KMS-11 (cell line): Measurements from ENCODE around the gene AP2A2.
"Not testable (repeated sequence)": the region's sequence is repeated elsewhere in the genome, so short reads cannot be mapped to it uniquely, and the experiment has no call there.

Experiments used
- H2AFZ ChIP-seq: fragments of 200-600 bp; sonication (generic); 2 replicates; pipeline ENCODE4 v1.6.1; 2016; ENCODE audit warnings: antibody characterized with exemption, mixed run types, low read depth
- H3K27ac ChIP-seq: fragments of 200-600 bp; sonication (generic); 2 replicates; pipeline ENCODE4 v1.6.1; 2016; ENCODE audit warnings: mild to moderate bottlenecking, mixed run types
- H3K27me3 ChIP-seq: fragments of 200-600 bp; sonication (generic); 2 replicates; pipeline ENCODE4 v1.6.1; 2017; ENCODE audit warnings: mild to moderate bottlenecking, low read depth, mixed run types, moderate library complexity; ENCODE audit not compliant: insufficient read depth
- H3K36me3 ChIP-seq: fragments of 200-600 bp; sonication (generic); 2 replicates; pipeline ENCODE4 v1.6.1; 2017; ENCODE audit warnings: mild to moderate bottlenecking, mixed run types; ENCODE audit not compliant: insufficient read depth
- H3K4me1 ChIP-seq: fragments of 200-600 bp; sonication (generic); 2 replicates; pipeline ENCODE4 v1.6.1; 2016; ENCODE audit warnings: mild to moderate bottlenecking, low read depth, mixed run types; ENCODE audit not compliant: poor library complexity, severe bottlenecking
- H3K4me2 ChIP-seq: fragments of 200-600 bp; sonication (generic); 2 replicates; pipeline ENCODE4 v1.7.0; 2016; ENCODE audit warnings: mild to moderate bottlenecking, mixed run types
- H3K4me3 ChIP-seq: fragments of 200-600 bp; sonication (generic); IDR thresholded peaks from 2 replicates; pipeline ENCODE4 v1.6.1; 2017; ENCODE audit warnings: low read depth, low read length, mixed read lengths; ENCODE audit not compliant: insufficient read depth
- H3K79me2 ChIP-seq: fragments of 200-600 bp; sonication (generic); 2 replicates; pipeline ENCODE4 v1.6.1; 2016; ENCODE audit warnings: low read depth, mixed run types; ENCODE audit not compliant: insufficient read depth
- H3K9ac ChIP-seq: fragments of 200-600 bp; sonication (generic); 2 replicates; pipeline ENCODE4 v1.6.1; 2016; ENCODE audit warnings: mild to moderate bottlenecking, mixed run types
- H4K20me1 ChIP-seq: fragments of 200-600 bp; sonication (generic); 2 replicates; pipeline ENCODE4 v1.6.1; 2016; ENCODE audit warnings: mild to moderate bottlenecking, mixed run types; ENCODE audit not compliant: insufficient read depth
- TF ChIP-seq, protein P1 (sequence below): fragments of 200-600 bp; sonication (generic); conservative IDR thresholded peaks from 2 replicates; pipeline ENCODE4 v1.6.1; 2017; ENCODE audit warnings: low read depth, mild to moderate bottlenecking, antibody characterized with exemption, low read length, moderate library complexity, mixed read lengths

AP2A2 gene

DNA sequence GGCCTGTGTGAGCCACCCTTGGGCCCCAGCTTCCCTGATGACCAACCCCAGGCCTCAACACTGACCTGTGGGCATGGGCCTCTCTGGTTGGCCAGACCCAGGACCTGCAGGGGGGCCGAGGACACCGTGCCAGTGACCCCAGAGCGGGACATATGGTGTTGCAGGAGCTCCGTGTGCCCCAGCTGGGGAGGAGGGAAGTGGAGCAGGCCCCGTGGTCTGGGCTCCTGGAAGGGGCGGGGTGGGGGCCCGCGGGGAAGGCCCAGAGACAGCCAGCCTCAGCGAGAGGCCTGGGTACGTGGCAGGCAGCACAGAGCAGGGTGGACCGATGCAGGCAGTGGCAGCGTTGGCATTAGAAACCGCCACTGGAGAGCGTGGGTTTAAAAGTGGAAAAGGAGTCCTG lies 88.6 kb downstream of the AP2A2 start:
- no peak overlapping the region for H2AFZ ChIP-seq
- H3K27me3 ChIP-seq, result 0 out of 2 replicates have a peak, but pooled peaks cover 3% of the 10 kb centered on the region
- no peak overlapping the region for H3K9ac ChIP-seq
- H3K79me2 ChIP-seq, result no peaks in the 10 kb centered on the region
- TF ChIP-seq, protein P1, sequence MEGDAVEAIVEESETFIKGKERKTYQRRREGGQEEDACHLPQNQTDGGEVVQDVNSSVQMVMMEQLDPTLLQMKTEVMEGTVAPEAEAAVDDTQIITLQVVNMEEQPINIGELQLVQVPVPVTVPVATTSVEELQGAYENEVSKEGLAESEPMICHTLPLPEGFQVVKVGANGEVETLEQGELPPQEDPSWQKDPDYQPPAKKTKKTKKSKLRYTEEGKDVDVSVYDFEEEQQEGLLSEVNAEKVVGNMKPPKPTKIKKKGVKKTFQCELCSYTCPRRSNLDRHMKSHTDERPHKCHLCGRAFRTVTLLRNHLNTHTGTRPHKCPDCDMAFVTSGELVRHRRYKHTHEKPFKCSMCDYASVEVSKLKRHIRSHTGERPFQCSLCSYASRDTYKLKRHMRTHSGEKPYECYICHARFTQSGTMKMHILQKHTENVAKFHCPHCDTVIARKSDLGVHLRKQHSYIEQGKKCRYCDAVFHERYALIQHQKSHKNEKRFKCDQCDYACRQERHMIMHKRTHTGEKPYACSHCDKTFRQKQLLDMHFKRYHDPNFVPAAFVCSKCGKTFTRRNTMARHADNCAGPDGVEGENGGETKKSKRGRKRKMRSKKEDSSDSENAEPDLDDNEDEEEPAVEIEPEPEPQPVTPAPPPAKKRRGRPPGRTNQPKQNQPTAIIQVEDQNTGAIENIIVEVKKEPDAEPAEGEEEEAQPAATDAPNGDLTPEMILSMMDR, result no peak
- no peaks in the 10 kb centered on the region for H3K4me1 ChIP-seq
- no peak overlapping the region for H3K4me3 ChIP-seq
- no peaks in the 10 kb centered on the region for H4K20me1 ChIP-seq
- H3K27ac ChIP-seq, result no peak overlapping the region
- no peak overlapping the region for H3K4me2 ChIP-seq
- no peaks in the 10 kb centered on the region for H3K36me3 ChIP-seq

GRCh38 chr11:1015064-1015463 lies 89.4 kb downstream of the AP2A2 start:
- no peak overlapping the region for H3K27ac ChIP-seq
- H2AFZ ChIP-seq, result no peak overlapping the region
- no peaks in the 10 kb centered on the region for H3K36me3 ChIP-seq
- H3K4me1 ChIP-seq, result no peaks in the 10 kb centered on the region
- no peak overlapping the region for H3K4me2 ChIP-seq
- H3K79me2 ChIP-seq, result no peaks in the 10 kb centered on the region
- H4K20me1 ChIP-seq, result no peaks in the 10 kb centered on the region
- TF ChIP-seq, protein P1, result no peak
- H3K27me3 ChIP-seq, result 0 out of 2 replicates have a peak, but pooled peaks cover 3% of the 10 kb centered on the region
- no peak overlapping the region for H3K9ac ChIP-seq
- H3K4me3 ChIP-seq, result no peak overlapping the region

- H2AFZ ChIP-seq, result no peak overlapping the region
- H3K4me1 ChIP-seq, result no peaks in the 10 kb centered on the region
Observed at GRCh38 chr11:1015826-1016545, 90.3 kb downstream of the AP2A2 start.

GRCh38 chr11:1016610-1017126 lies 91.0 kb downstream of the AP2A2 start:
- not testable (repeated sequence) for H3K27ac ChIP-seq, H3K4me2 ChIP-seq, H3K9ac ChIP-seq, H3K27me3 ChIP-seq, H2AFZ ChIP-seq, H3K79me2 ChIP-seq, H3K4me3 ChIP-seq, H3K4me1 ChIP-seq, H4K20me1 ChIP-seq, H3K36me3 ChIP-seq

More at GRCh38 chr11:1015826-1016545, 90.3 kb downstream of the AP2A2 start:
- Histone ChIP-seq H3K79me2 (no peaks in the 10 kb centered on the region), H3K4me2 (no peak overlapping the region), H3K4me3 (no peak overlapping the region), H3K36me3 (no peaks in the 10 kb centered on the region), H4K20me1 (no peaks in the 10 kb centered on the region), H3K27ac (no peak overlapping the region), H3K9ac (no peak overlapping the region), H3K27me3 (0 out of 2 replicates have a peak, but pooled peaks cover 3% of the 10 kb centered on the region)
- TF ChIP-seq, protein P1, result no peak

GRCh38 chr11:1017269-1018005 lies 91.8 kb downstream of the AP2A2 start:
- no peak overlapping the region for H2AFZ ChIP-seq
- H3K36me3 ChIP-seq, result no peaks in the 10 kb centered on the region
- H3K9ac ChIP-seq, result no peak overlapping the region
- H3K4me1 ChIP-seq, result no peaks in the 10 kb centered on the region
- no peaks in the 10 kb centered on the region for H3K79me2 ChIP-seq
- no peak overlapping the region for H3K4me2 ChIP-seq
- H4K20me1 ChIP-seq, result no peaks in the 10 kb centered on the region
- H3K27ac ChIP-seq, result no peak overlapping the region
- 0 out of 2 replicates have a peak, but pooled peaks cover 3% of the 10 kb centered on the region for H3K27me3 ChIP-seq
- no peak overlapping the region for H3K4me3 ChIP-seq
- TF ChIP-seq, protein P1, result no peak
